HepG2 (cell line): Measurements from ENCODE around the gene SIRT6. TPM values are rescaled to one million over a fixed set of nuclear protein-coding genes. Genes with fewer than 3 reads are reported as not detected.
A peak's percentile ranks its signal among the peaks of the same experiment; 100 is the strongest.

ENCODE experiments used
- ATAC-seq: fragments of 200-7000 bp; cut with Tn5 transposase; 3 replicates; pipeline ENCODE4 v1.9.1; 2020; ENCODE audit warnings: mild to moderate bottlenecking, moderate library complexity
- BruUV-seq: library from RNA; stranded (reverse); fragments of 400-500 nt; replicated peaks from 2 replicates; lab custom pipeline; 2021; lab: Mats Ljungman, UMichigan
- CTCF ChIA-PET: fragments of 300-600 bp; formaldehyde crosslinking; extraction: SDS; loops from one replicate; lab custom pipeline; 2021; ENCODE audit warnings: low total read pairs, inconsistent platforms, low intra/inter-chr PET ratio; lab: Yijun Ruan, JAX
- POLR2A ChIA-PET: fragments of 350-600 bp; sonication (Branson Sonifier 250); formaldehyde crosslinking; loops from one replicate; lab custom pipeline; 2020; ENCODE audit warnings: antibody characterized with exemption, inconsistent platforms; lab: Yijun Ruan, JAX
- DNase-seq: peaks from one replicate; pipeline ENCODE4 v3.0.0-alpha.2; 2015; ENCODE audit warnings: low spot score
- FAIRE-seq: peaks from 3 replicates; lab custom pipeline; 2011; peaks lifted over from hg19 to GRCh38; lab: Jason Lieb, UNC
- H2AFZ ChIP-seq: one replicate; pipeline ENCODE4 v1.6.1; 2011; ENCODE audit warnings: low read length, inconsistent platforms
- H3K27ac ChIP-seq: fragments of 300-600 bp; 3 replicates; pipeline ENCODE4 v1.8.0; 2011; ENCODE audit warnings: mixed run types, mild to moderate bottlenecking, mixed read lengths, low read length, inconsistent platforms; ENCODE audit not compliant: insufficient read depth; ENCODE audit errors: extremely low read length
- H3K27me3 ChIP-seq, 2 experiments: fragments of 200-600 bp in 1 of 2; 2 replicates in 1 of 2; 3 replicates in 1 of 2; pipeline versions ENCODE4 v1.6.0 to v1.8.0; 2011; ENCODE audit warnings: low read length in 2 of 2, mild to moderate bottlenecking in 2 of 2, moderate library complexity in 2 of 2, inconsistent platforms in 1 of 2; ENCODE audit not compliant: insufficient read depth in 2 of 2, control insufficient read depth in 1 of 2
- H3K36me3 ChIP-seq, 2 experiments: fragments of 200-600 bp in 1 of 2; replicated peaks in 1 of 2; 2 replicates in 1 of 2; 3 replicates in 1 of 2; pipeline versions ENCODE4 v1.5.1 to v1.8.0; 2011; ENCODE audit warnings: low read length in 2 of 2, inconsistent platforms in 1 of 2; ENCODE audit not compliant: insufficient read depth in 2 of 2, control insufficient read depth in 1 of 2
- H3K4me1 ChIP-seq: 2 replicates; pipeline ENCODE4 v1.5.1; 2012; ENCODE audit warnings: low read length, inconsistent platforms; ENCODE audit not compliant: insufficient read depth
- H3K4me2 ChIP-seq: 2 replicates; pipeline ENCODE4 v1.6.0; 2011; ENCODE audit warnings: low read depth, low read length, inconsistent platforms
- H3K4me3 ChIP-seq, 3 experiments: fragments of 200-600 bp in 1 of 3; sonication (generic), shearing (Covaris generic) in 1 of 3; replicated peaks in 1 of 3; 2 replicates each; pipeline ENCODE4 v1.5.1; 2011 to 2016; ENCODE audit warnings: low read length in 3 of 3, inconsistent platforms in 2 of 3, low read depth in 2 of 3, mild to moderate bottlenecking in 2 of 3, control low read depth in 1 of 3, mixed read lengths in 1 of 3; ENCODE audit not compliant: insufficient read depth in 1 of 3
- H3K79me2 ChIP-seq: one replicate; pipeline ENCODE4 v1.6.1; 2011; ENCODE audit warnings: low read length, inconsistent platforms; ENCODE audit not compliant: insufficient read depth
- H3K9ac ChIP-seq: 2 replicates; pipeline ENCODE4 v1.6.0; 2011; ENCODE audit warnings: mild to moderate bottlenecking, low read depth, low read length, inconsistent platforms; ENCODE audit not compliant: insufficient read depth
- H3K9me3 ChIP-seq: 2 replicates; pipeline ENCODE4 v1.5.1; 2012; ENCODE audit warnings: mild to moderate bottlenecking, low read length
- H4K20me1 ChIP-seq: 2 replicates; pipeline ENCODE4 v1.6.0; 2011; ENCODE audit warnings: inconsistent platforms, mild to moderate bottlenecking, low read length, moderate library complexity; ENCODE audit not compliant: insufficient read depth
- CTCF ChIP-seq: sonication (generic); formaldehyde crosslinking; IDR thresholded peaks from 2 replicates; pipeline ENCODE4 v1.5.0; 2020; ENCODE audit warnings: mild to moderate bottlenecking, missing genetic modification reagents, moderate library complexity
- EP300 ChIP-seq, 3 experiments: sonication (generic) in 1 of 3; formaldehyde crosslinking in 1 of 3; IDR thresholded peaks; 2 replicates each; pipeline versions ENCODE4 v1.5.1 to v1.6.1; 2011 to 2020; ENCODE audit warnings: low read depth in 2 of 3, low read length in 2 of 3, borderline replicate concordance in 1 of 3, improper control_type of control experiment in 1 of 3, mild to moderate bottlenecking in 1 of 3, missing genetic modification reagents in 1 of 3, moderate library complexity in 1 of 3
- FOSL2 ChIP-seq: sonication (generic); formaldehyde crosslinking; IDR thresholded peaks from 2 replicates; pipeline ENCODE4 v1.4.0; 2020; ENCODE audit warnings: missing genetic modification reagents
- GATAD2A ChIP-seq: IDR thresholded peaks from 2 replicates; pipeline ENCODE4 v1.6.1; 2016
- KLF16 ChIP-seq, 2 experiments: sonication (generic) in 1 of 2; formaldehyde crosslinking in 1 of 2; IDR thresholded peaks; 2 replicates each; pipeline versions ENCODE4 v1.6.1 to v1.8.0; 2016 to 2023; ENCODE audit warnings: missing genetic modification reagents in 2 of 2, missing compliant biosample characterization in 1 of 2
- MNT ChIP-seq: fragments of 450-650 bp; IDR thresholded peaks from 2 replicates; pipeline ENCODE4 v1.6.1; 2016
- RARA ChIP-seq: IDR thresholded peaks from 2 replicates; pipeline ENCODE4 v1.6.1; 2016; ENCODE audit warnings: missing genetic modification reagents, missing compliant biosample characterization
- SAP130 ChIP-seq: IDR thresholded peaks from 2 replicates; pipeline ENCODE4 v1.6.1; 2016; ENCODE audit warnings: low read depth
- ZNF24 ChIP-seq: fragments of 450-650 bp; IDR thresholded peaks from 2 replicates; pipeline ENCODE4 v1.6.1; 2017; ENCODE audit warnings: antibody characterized with exemption, mild to moderate bottlenecking
- ZNF441 ChIP-seq: sonication (generic); formaldehyde crosslinking; IDR thresholded peaks from 2 replicates; pipeline ENCODE4 v1.7.0; 2021; ENCODE audit warnings: missing genetic modification reagents, borderline replicate concordance
- WGBS: methylation state at CpG from one replicate; pipeline ENCODE4 v1.1.6; 2017; ENCODE audit warnings: low lambda C conversion rate; 5-methylcytosine and 5-hydroxymethylcytosine counted together
- in situ Hi-C: cut with HindIII; loops from 2 replicates; pipeline ENCODE4 v1.10.0; 2017; ENCODE audit warnings: low pct_unique_long_range_greater_than_20kb; ENCODE audit not compliant: extremely low pct_ligation_motif_present
- intact Hi-C: fragments of 100-400 bp; cut with micrococcal nuclease; formaldehyde crosslinking; loops from one replicate; pipeline ENCODE4 v1.10.0; 2022; ENCODE audit not compliant: unreplicated experiment
- polyA plus RNA-seq, 8 experiments: library from polyadenylated mRNA; depleted of rRNA in 3 of 8; stranded (reverse) in 7 of 8; unstranded in 1 of 8; fragments of >200 nt; fragmentation: Illumina TruSeq in 4 of 8; extraction: Trizol in 4 of 8; gene quantifications; 2 replicates each; pipeline versions ENCODE4 v1.2.1 to v1.2.3, GENCODE V29; 2011 to 2016; ENCODE audit warnings: low read depth in 4 of 8, missing spikeins in 1 of 8, mixed read lengths in 1 of 8; ENCODE audit not compliant: insufficient read depth in 1 of 8
- total RNA-seq, 5 experiments: library from RNA; depleted of rRNA; stranded (reverse); fragments of >200 nt; fragmentation: Illumina TruSeq; extraction: Trizol; gene quantifications; 2 replicates each; pipeline ENCODE4 v1.2.3, GENCODE V29; 2016; ENCODE audit warnings: low read depth in 1 of 5

SIRT6 gene
- total and polyA plus RNA-seq, 2 of the 13 experiments (the other 11 are each of a cell fraction or from before 2014, with no cell fraction given) = 11.0 to 18.4 TPM

GRCh38 chr19:4144666-4145249 is 37.6 kb downstream of the SIRT6 start:
- no peak overlapping the region for H2AFZ ChIP-seq
- POLR2A ChIA-PET = no interaction called here

More at GRCh38 chr19:4144666-4145249, 37.6 kb downstream of the SIRT6 start:
- BruUV-seq = no TSS peak
- H4K20me1 ChIP-seq = no peaks in the 10 kb centered on the region
- no peak for ATAC-seq
- no peak for DNase-seq
- no peak overlapping the region for H3K9ac ChIP-seq
- H3K79me2 ChIP-seq = no peaks in the 10 kb centered on the region
- WGBS = 5% methylated on average over 7 of the region's 7 CpGs
- no peaks in the 10 kb centered on the region for H3K9me3 ChIP-seq
- no peaks in the 10 kb centered on the region for H3K36me3 ChIP-seq
- 0 out of 2 replicates have a peak, but pooled peaks have one; percentile 19 for TF ChIP-seq GATAD2A (CRISPR knock-in tag)
- TF ChIP-seq CTCF (CRISPR knock-in tag) = no peak
- peak; percentile 52 for TF ChIP-seq FOSL2 (CRISPR knock-in tag)
- TF ChIP-seq ZNF24 = peak; percentile 82
- TF ChIP-seq ZNF441 (CRISPR knock-in tag) = no peak
- TF ChIP-seq EP300 (IDR thresholded peaks at IDR 0.05; ENCODE audit: low read depth in 2 of 2, low read length in 2 of 2) = 0 out of 4 replicates have a peak, but pooled peaks of 1 of the 2 experiments have one; percentile 25
- TF ChIP-seq EP300 (CRISPR knock-in tag; IDR thresholded peaks at IDR 0.05; ENCODE audit: borderline replicate concordance) = no peak
- TF ChIP-seq KLF16 (CRISPR knock-in tag; IDR thresholded peaks at IDR 0.05) = no peak
- TF ChIP-seq SAP130 (CRISPR knock-in tag) = no peak
- TF ChIP-seq MNT = no peak
- peak; percentile 43 for TF ChIP-seq RARA (CRISPR knock-in tag)
- H3K4me3 ChIP-seq = no peak overlapping the region
- no peak overlapping the region for H3K27ac ChIP-seq
- CTCF ChIA-PET = no interaction called here
- peaks cover 77% of the 10 kb centered on the region for H3K4me1 ChIP-seq
- intact Hi-C loops = loop anchor here (2.0 to 10.0 kb wide), 3 partner anchors 14 to 90 kb away; no protein-coding TSS in a partner anchor
- no peaks in the 10 kb centered on the region; a peak in 1 of 5 replicates for H3K27me3 ChIP-seq
- no peak for FAIRE-seq
- no peak overlapping the region for H3K4me2 ChIP-seq
- in situ Hi-C loops = no loop called here
